ENCODE data around the gene IFNL1. TPM values are rescaled to one million over a fixed set of nuclear protein-coding genes. Genes with fewer than 3 reads are reported as not detected.
A peak's percentile ranks its signal among the peaks of the same experiment; 100 is the strongest.

IFNL1 gene
- total RNA-seq, 2 donors from 2014 or later: 0.42 TPM; not detected in 1

- Mint-ChIP-seq H3K4me3 (no peak overlapping the region), H3K4me1 (peaks cover 12% of the 10 kb centered on the region), H3K9me3 (no peaks in the 10 kb centered on the region), H3K36me3 (ENCODE audit: low read depth) (peaks cover 52% of the 10 kb centered on the region), H3K27me3 (no peaks in the 10 kb centered on the region), H3K27ac (no peak overlapping the region)
- ATAC-seq (replicated peaks): no peak
These were observed 14.5 kb downstream of the IFNL1 start for GRCh38 chr19:39310558-39311311.

GRCh38 chr19:39314016-39314728 lies 18.0 kb downstream of the IFNL1 start:
- Mint-ChIP-seq H3K27ac (no peak overlapping the region), H3K36me3 (ENCODE audit: low read depth) (peaks cover 46% of the 10 kb centered on the region), H3K27me3 (no peaks in the 10 kb centered on the region), H3K4me1 (peaks cover 19% of the 10 kb centered on the region), H3K9me3 (no peaks in the 10 kb centered on the region), H3K4me3 (no peak overlapping the region)
- no peak for ATAC-seq (replicated peaks)

- no peaks in the 10 kb centered on the region for H3K9me3 Mint-ChIP-seq
- H3K27me3 Mint-ChIP-seq: no peaks in the 10 kb centered on the region
- peaks cover 46% of the 10 kb centered on the region for H3K36me3 Mint-ChIP-seq (ENCODE audit: low read depth)
- H3K4me1 Mint-ChIP-seq: peaks cover 25% of the 10 kb centered on the region
- H3K27ac Mint-ChIP-seq: no peak overlapping the region
- no peak overlapping the region for H3K4me3 Mint-ChIP-seq
- ATAC-seq (replicated peaks): no peak
These were observed 19.7 kb downstream of the IFNL1 start for GRCh38 chr19:39315933-39316332.

DNA sequence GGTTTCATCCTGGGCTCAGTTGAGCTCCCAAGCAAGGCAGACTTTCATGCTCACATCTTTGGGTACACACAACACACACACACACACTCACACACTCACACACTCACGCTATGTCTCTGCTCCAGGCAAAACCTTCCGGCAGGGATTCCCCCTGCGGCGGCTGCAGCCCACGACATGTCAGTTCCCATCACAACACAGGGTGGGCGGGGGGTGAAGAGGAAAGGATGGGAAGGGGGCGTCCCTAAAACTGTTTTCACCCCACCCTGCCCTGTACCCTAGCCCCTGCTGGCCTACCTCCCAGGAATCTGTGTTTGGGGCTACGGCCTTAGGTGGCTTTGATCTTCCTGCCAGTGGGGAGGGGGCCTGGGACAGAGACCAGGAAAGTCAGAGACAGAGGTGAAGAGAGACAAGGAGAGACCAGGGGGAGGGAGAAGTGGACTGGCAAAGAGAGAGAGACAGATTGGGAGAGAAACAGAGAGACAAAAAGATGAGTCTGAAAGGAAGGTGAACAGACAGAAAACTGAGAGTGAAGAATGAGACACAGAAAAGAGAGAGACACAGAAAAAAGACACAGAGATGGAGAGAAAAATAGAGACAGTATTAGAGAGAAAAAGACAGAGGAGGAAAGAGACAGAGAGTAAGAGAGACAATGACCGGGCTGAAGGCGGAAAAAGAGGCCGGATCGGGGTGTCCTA lies 20.6 kb downstream of the IFNL1 start:
- no peak overlapping the region for H3K4me3 Mint-ChIP-seq
- peaks cover 26% of the 10 kb centered on the region for H3K4me1 Mint-ChIP-seq
- no peaks in the 10 kb centered on the region for H3K9me3 Mint-ChIP-seq
- H3K27me3 Mint-ChIP-seq: no peaks in the 10 kb centered on the region
- H3K36me3 Mint-ChIP-seq (ENCODE audit: low read depth): peaks cover 37% of the 10 kb centered on the region
- ATAC-seq (replicated peaks): no peak
- peak overlapping the region; percentile 18 for H3K27ac Mint-ChIP-seq

GRCh38 chr19:39317476-39317875 lies 21.3 kb downstream of the IFNL1 start:
- H3K4me1 Mint-ChIP-seq: peaks cover 27% of the 10 kb centered on the region
- H3K4me3 Mint-ChIP-seq: no peak overlapping the region
- H3K36me3 Mint-ChIP-seq (ENCODE audit: low read depth): peaks cover 30% of the 10 kb centered on the region
- no peak for ATAC-seq (replicated peaks)
- H3K27ac Mint-ChIP-seq: peak overlapping the region; percentile 18
- no peaks in the 10 kb centered on the region for H3K27me3 Mint-ChIP-seq
- no peaks in the 10 kb centered on the region for H3K9me3 Mint-ChIP-seq

DNA sequence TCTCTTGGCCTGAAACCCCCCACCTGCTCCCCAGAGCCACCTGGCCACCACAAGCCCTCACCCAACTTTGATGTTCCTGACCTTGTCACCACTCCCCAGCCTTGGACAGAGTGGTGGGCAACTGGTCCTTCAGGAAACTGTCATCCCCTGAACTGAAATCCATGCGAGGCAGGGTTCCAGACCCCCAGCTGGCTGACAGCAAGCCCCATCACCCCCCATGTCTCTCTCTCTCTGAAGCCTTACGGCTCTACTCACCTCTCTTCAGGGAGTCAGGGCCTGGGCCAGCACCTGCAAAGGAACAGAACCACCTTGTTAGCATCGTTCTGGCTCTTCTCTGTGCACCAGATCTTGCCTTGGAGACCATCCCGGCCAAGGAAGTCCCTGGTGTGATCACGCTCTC lies 21.9 kb downstream of the IFNL1 start:
- Mint-ChIP-seq H3K27me3 (no peaks in the 10 kb centered on the region), H3K4me3 (no peak overlapping the region), H3K9me3 (no peaks in the 10 kb centered on the region), H3K36me3 (ENCODE audit: low read depth) (peaks cover 24% of the 10 kb centered on the region), H3K27ac (no peak overlapping the region), H3K4me1 (peaks cover 30% of the 10 kb centered on the region)
- ATAC-seq (replicated peaks): no peak

DNA sequence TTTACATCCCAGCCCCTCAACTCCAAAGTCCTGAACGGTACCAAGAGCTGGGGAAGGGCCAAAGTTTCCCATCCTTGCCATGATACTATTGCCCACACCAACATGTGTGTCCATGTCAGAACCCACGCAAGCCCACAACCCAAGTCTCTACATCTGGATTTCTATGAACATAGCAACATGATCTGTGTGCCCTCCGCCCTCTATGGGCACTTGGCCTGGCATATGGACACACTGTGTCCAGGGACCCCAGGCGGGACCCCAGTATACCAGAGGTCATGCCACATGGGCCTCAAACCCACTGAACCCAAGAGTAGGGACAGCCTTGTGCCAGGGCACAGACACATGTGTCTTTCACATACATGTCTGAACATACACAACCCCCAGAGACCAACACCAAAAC lies 22.5 kb downstream of the IFNL1 start:
- peak overlapping the region; percentile 33 for H3K4me3 Mint-ChIP-seq
- H3K9me3 Mint-ChIP-seq: no peaks in the 10 kb centered on the region
- no peak for ATAC-seq (replicated peaks)
- H3K36me3 Mint-ChIP-seq (ENCODE audit: low read depth): peaks cover 18% of the 10 kb centered on the region
- no peak overlapping the region for H3K27ac Mint-ChIP-seq
- H3K4me1 Mint-ChIP-seq: peaks cover 32% of the 10 kb centered on the region
- no peaks in the 10 kb centered on the region for H3K27me3 Mint-ChIP-seq

- no peak overlapping the region for H3K27ac Mint-ChIP-seq
- no peaks in the 10 kb centered on the region for H3K27me3 Mint-ChIP-seq
- H3K4me1 Mint-ChIP-seq: peaks cover 32% of the 10 kb centered on the region
- H3K9me3 Mint-ChIP-seq: no peaks in the 10 kb centered on the region
- H3K36me3 Mint-ChIP-seq (ENCODE audit: low read depth): peaks cover 12% of the 10 kb centered on the region
- peak overlapping the region; percentile 33 for H3K4me3 Mint-ChIP-seq
- ATAC-seq (replicated peaks): no peak
These were observed 23.1 kb downstream of the IFNL1 start for GRCh38 chr19:39319098-39319891.

DNA sequence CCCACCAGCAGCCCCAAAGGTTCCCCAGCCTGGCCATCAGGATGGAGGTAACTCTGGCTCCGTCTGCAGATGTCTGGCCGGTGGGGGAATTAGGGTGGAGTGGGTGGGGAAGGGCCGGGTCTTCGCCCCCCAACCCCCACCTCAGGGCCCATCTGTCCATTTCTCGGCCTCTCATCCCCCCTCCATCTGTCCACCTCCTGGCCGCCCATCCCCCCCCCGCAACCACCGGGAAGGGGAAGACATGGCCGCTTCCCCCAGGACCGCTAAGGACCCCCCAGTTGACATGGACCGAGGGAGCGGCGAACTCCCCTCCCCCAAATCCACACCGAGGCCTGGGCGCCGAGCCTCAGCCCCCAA lies 23.7 kb downstream of the IFNL1 start:
- no peak overlapping the region for H3K27ac Mint-ChIP-seq
- peaks cover 9% of the 10 kb centered on the region for H3K36me3 Mint-ChIP-seq (ENCODE audit: low read depth)
- no peak for ATAC-seq (replicated peaks)
- H3K27me3 Mint-ChIP-seq: no peaks in the 10 kb centered on the region
- peak overlapping the region; percentile 33 for H3K4me3 Mint-ChIP-seq
- H3K4me1 Mint-ChIP-seq: peaks cover 32% of the 10 kb centered on the region
- H3K9me3 Mint-ChIP-seq: no peaks in the 10 kb centered on the region

DNA sequence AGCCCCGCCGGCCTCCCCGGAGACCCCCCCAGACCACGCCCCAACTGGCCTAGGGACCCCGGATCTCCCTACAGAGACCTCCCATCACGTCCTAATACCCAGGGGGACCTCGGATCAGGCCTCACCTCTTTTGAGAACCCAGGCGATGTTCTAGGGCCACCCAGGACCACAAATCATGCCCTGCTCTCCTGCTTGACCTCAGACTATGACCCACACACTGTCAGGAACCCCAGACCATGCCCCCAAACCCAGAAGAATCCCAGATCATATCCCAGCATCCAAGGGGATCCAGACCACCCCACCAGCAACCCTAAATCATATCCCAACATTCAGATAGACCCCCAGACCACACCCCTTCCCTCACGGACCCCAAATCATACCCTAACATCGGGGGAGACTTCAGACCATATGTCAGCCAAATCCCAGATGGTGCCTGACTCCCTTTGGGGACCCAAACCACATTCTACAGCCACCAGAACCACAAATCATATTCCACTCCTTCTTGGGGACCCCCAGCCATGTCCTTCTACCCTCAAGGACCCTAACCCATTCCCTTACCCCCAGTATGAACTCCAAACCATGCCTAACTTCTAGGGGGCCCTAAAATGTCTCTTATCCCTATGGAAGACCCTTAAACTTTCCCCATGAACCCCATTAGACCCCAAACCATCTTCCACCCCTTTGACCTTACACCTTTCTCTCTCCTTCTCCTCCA lies 25.1 kb downstream of the IFNL1 start:
- Mint-ChIP-seq H3K36me3 (ENCODE audit: low read depth) (peaks cover 4% of the 10 kb centered on the region), H3K4me1 (peaks cover 32% of the 10 kb centered on the region), H3K27me3 (no peaks in the 10 kb centered on the region), H3K9me3 (no peaks in the 10 kb centered on the region), H3K27ac (peak overlapping the region; percentile 11), H3K4me3 (peak overlapping the region; percentile 73)
- peak; percentile 5 for ATAC-seq (replicated peaks)

DNA sequence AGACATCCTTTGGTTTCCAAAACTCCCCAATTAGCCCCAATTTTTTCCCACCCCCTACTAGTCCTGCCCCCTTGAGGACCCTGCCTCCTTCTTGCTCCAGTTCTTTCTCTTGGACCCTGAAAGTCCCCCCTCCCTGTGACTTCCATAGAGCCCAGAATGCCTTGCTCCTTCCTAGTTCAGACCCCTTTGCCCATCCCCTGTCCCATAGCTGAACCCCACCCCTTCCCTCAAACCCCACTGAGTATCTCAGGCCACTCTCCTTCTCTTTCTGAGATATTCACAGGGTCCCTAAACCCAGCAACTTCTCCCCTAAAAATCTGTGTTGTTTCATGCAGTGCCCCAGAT lies 25.6 kb downstream of the IFNL1 start:
- Mint-ChIP-seq H3K9me3 (no peaks in the 10 kb centered on the region), H3K4me3 (peak overlapping the region; percentile 73), H3K36me3 (ENCODE audit: low read depth) (peaks cover 6% of the 10 kb centered on the region), H3K27ac (peak overlapping the region; percentile 11), H3K27me3 (no peaks in the 10 kb centered on the region), H3K4me1 (peaks cover 30% of the 10 kb centered on the region)
- ATAC-seq (replicated peaks): no peak

DNA sequence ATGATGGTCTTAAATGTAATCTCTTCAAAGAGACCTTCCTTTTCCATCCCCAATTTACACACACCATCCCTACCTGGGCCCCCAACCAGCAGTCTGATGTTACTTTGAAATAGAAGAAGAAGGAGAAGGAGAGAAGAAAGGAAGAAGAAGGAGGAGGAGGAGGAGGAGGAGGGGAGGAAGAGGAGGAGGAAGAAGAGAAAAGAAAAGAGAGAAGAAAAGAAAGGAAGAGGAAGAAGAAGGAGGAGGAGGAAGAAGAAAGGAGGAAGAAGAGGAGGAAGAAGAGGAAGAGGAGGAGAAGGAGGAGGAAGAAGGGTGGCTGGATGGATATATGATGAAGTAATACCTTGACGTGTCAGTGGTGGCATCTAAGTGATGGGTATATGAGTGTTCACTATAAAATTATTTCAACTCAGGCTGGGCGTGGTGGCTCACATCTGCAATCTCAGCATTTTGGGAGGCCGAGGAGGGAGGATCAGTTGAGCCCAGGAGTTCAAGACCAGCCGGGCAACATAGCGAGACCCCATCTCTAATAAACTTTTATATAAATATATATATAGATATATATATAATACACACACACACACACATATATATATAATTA lies 28.1 kb downstream of the IFNL1 start:
- H3K4me1 Mint-ChIP-seq: peaks cover 23% of the 10 kb centered on the region
- no peak overlapping the region for H3K27ac Mint-ChIP-seq
- no peak for ATAC-seq (replicated peaks)
- H3K9me3 Mint-ChIP-seq: no peaks in the 10 kb centered on the region
- no peaks in the 10 kb centered on the region for H3K27me3 Mint-ChIP-seq
- H3K36me3 Mint-ChIP-seq (ENCODE audit: low read depth): peaks cover 31% of the 10 kb centered on the region
- H3K4me3 Mint-ChIP-seq: no peak overlapping the region

GRCh38 chr19:39325778-39326665 lies 29.8 kb downstream of the IFNL1 start:
- peak; percentile 33 for ATAC-seq (replicated peaks)
- Mint-ChIP-seq H3K36me3 (ENCODE audit: low read depth) (peaks cover 48% of the 10 kb centered on the region), H3K4me3 (no peak overlapping the region), H3K27ac (no peak overlapping the region), H3K27me3 (no peaks in the 10 kb centered on the region), H3K4me1 (peaks cover 21% of the 10 kb centered on the region), H3K9me3 (no peaks in the 10 kb centered on the region)
